Astrocyte (in vitro differentiated cells and primary cell): ENCODE results near the gene STAB1. TPM values are rescaled to one million over a fixed set of nuclear protein-coding genes. Genes with fewer than 3 reads are reported as not detected.

Experiments
- DNase-seq: peaks from one replicate; pipeline ENCODE4 v3.0.0-alpha.2; 2010; ENCODE audit warnings: low read depth
- FAIRE-seq: peaks from 2 replicates; lab custom pipeline; 2011; peaks lifted over from hg19 to GRCh38; lab: Jason Lieb, UNC
- H2AFZ ChIP-seq: 2 replicates; pipeline ENCODE4 v1.6.0; 2012; ENCODE audit warnings: low read depth, low read length, inconsistent platforms
- H3K27ac ChIP-seq: 2 replicates; pipeline ENCODE4 v1.5.1; 2011; ENCODE audit warnings: low read depth, low read length, inconsistent platforms
- H3K27me3 ChIP-seq: 2 replicates; pipeline ENCODE4 v1.6.0; 2011; ENCODE audit warnings: low read length, inconsistent platforms; ENCODE audit not compliant: insufficient read depth
- H3K36me3 ChIP-seq: 2 replicates; pipeline ENCODE4 v1.5.1; 2011; ENCODE audit warnings: low read length, inconsistent platforms; ENCODE audit not compliant: insufficient read depth
- H3K4me1 ChIP-seq: 2 replicates; pipeline ENCODE4 v1.5.1; 2011; ENCODE audit warnings: low read length, inconsistent platforms; ENCODE audit not compliant: insufficient read depth
- H3K4me2 ChIP-seq: 2 replicates; pipeline ENCODE4 v1.6.0; 2012; ENCODE audit warnings: low read length, inconsistent platforms
- H3K4me3 ChIP-seq: 2 replicates; pipeline ENCODE4 v1.5.1; 2011; ENCODE audit warnings: low read depth, mild to moderate bottlenecking, low read length, inconsistent platforms; ENCODE audit not compliant: insufficient read depth
- H3K79me2 ChIP-seq: 2 replicates; pipeline ENCODE4 v1.6.0; 2012; ENCODE audit warnings: mild to moderate bottlenecking, low read length, inconsistent platforms; ENCODE audit not compliant: insufficient read depth
- H3K9ac ChIP-seq: 2 replicates; pipeline ENCODE4 v1.6.0; 2012; ENCODE audit warnings: mild to moderate bottlenecking, low read length, inconsistent platforms
- H3K9me3 ChIP-seq: 2 replicates; pipeline ENCODE4 v1.5.1; 2012; ENCODE audit warnings: low read depth, mild to moderate bottlenecking, low read length, inconsistent platforms; ENCODE audit not compliant: insufficient read depth
- H4K20me1 ChIP-seq: 2 replicates; pipeline ENCODE4 v1.6.0; 2012; ENCODE audit warnings: low read length, inconsistent platforms; ENCODE audit not compliant: insufficient read depth
- H3K27ac Mint-ChIP-seq: one replicate; pipeline ENCODE4 v1.8.0; 2021; ENCODE audit warnings: mild to moderate bottlenecking, mixed read lengths; ENCODE audit not compliant: unreplicated experiment
- H3K27me3 Mint-ChIP-seq: one replicate; pipeline ENCODE4 v1.8.0; 2021; ENCODE audit warnings: low read depth, mixed read lengths; ENCODE audit not compliant: unreplicated experiment
- H3K36me3 Mint-ChIP-seq: one replicate; pipeline ENCODE4 v1.8.0; 2021; ENCODE audit warnings: low read depth, mixed read lengths; ENCODE audit not compliant: unreplicated experiment
- H3K4me1 Mint-ChIP-seq: one replicate; pipeline ENCODE4 v1.8.0; 2021; ENCODE audit warnings: low read depth, mixed read lengths; ENCODE audit not compliant: unreplicated experiment
- H3K4me3 Mint-ChIP-seq: one replicate; pipeline ENCODE4 v1.8.0; 2021; ENCODE audit warnings: mild to moderate bottlenecking, moderate library complexity, mixed read lengths; ENCODE audit not compliant: unreplicated experiment
- H3K9me3 Mint-ChIP-seq: one replicate; pipeline ENCODE4 v1.8.0; 2021; ENCODE audit warnings: mild to moderate bottlenecking, mixed read lengths; ENCODE audit not compliant: unreplicated experiment
- EZH2 ChIP-seq: IDR thresholded peaks from 2 replicates; pipeline ENCODE4 v1.6.1; 2012; ENCODE audit warnings: mild to moderate bottlenecking, low read length, inconsistent platforms; ENCODE audit not compliant: insufficient read depth
- total RNA-seq: library from RNA; stranded (reverse); gene quantifications from 2 replicates; pipeline ENCODE4 v1.2.1, GENCODE V29; 2021
- TF ChIP-seq, protein P1 (sequence below): IDR thresholded peaks from 2 replicates; pipeline ENCODE4 v1.5.1; 2011; ENCODE audit warnings: low read depth, mild to moderate bottlenecking, inconsistent platforms, low read length, moderate library complexity; ENCODE audit not compliant: insufficient read depth

The STAB1 gene
- total RNA-seq, 1 donor from 2014 or later: 0.39 TPM

DNA sequence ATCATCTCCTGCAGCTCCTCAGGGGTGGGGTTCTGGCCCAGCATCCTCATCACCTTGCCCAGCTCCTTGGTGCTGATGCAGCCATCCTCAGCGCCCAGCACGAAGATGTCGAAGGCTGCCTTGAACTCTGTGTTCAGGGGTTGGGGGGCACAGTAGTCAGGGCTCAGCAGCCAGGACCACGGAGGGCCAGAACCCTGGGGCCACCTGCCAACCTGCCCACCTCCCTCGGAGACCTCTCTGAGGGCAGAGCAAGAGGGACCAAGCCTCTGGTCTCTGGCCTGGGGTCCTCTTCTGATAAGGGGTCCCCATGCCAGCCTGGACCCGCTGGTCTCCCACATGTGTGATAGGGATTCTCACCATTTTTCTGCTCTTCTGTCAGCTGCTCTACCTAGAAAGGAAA is 43.0 kb upstream of the STAB1 start:
- H3K4me3 ChIP-seq: no peak overlapping the region
- H3K4me3 Mint-ChIP-seq: no peak overlapping the region
- DNase-seq: no peak
- no peaks in the 10 kb centered on the region for H3K9me3 Mint-ChIP-seq
- H3K36me3 Mint-ChIP-seq: peaks cover 4% of the 10 kb centered on the region
- H3K27ac Mint-ChIP-seq: no peak overlapping the region
- H3K9ac ChIP-seq: no peak overlapping the region
- no peaks in the 10 kb centered on the region for H3K27me3 ChIP-seq
- TF ChIP-seq, protein P1, sequence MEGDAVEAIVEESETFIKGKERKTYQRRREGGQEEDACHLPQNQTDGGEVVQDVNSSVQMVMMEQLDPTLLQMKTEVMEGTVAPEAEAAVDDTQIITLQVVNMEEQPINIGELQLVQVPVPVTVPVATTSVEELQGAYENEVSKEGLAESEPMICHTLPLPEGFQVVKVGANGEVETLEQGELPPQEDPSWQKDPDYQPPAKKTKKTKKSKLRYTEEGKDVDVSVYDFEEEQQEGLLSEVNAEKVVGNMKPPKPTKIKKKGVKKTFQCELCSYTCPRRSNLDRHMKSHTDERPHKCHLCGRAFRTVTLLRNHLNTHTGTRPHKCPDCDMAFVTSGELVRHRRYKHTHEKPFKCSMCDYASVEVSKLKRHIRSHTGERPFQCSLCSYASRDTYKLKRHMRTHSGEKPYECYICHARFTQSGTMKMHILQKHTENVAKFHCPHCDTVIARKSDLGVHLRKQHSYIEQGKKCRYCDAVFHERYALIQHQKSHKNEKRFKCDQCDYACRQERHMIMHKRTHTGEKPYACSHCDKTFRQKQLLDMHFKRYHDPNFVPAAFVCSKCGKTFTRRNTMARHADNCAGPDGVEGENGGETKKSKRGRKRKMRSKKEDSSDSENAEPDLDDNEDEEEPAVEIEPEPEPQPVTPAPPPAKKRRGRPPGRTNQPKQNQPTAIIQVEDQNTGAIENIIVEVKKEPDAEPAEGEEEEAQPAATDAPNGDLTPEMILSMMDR: no peak
- no peak for TF ChIP-seq EZH2
- peaks cover 23% of the 10 kb centered on the region for H3K4me1 ChIP-seq
- H3K36me3 ChIP-seq: no peaks in the 10 kb centered on the region
- H3K4me2 ChIP-seq: no peak overlapping the region
- H3K9me3 ChIP-seq: no peaks in the 10 kb centered on the region
- no peak for FAIRE-seq
- H4K20me1 ChIP-seq: peaks cover 10% of the 10 kb centered on the region
- H2AFZ ChIP-seq: no peak overlapping the region
- no peak overlapping the region for H3K27ac ChIP-seq
- peaks cover 18% of the 10 kb centered on the region for H3K4me1 Mint-ChIP-seq
- H3K79me2 ChIP-seq: peaks cover 21% of the 10 kb centered on the region
- peaks cover 6% of the 10 kb centered on the region for H3K27me3 Mint-ChIP-seq

DNA sequence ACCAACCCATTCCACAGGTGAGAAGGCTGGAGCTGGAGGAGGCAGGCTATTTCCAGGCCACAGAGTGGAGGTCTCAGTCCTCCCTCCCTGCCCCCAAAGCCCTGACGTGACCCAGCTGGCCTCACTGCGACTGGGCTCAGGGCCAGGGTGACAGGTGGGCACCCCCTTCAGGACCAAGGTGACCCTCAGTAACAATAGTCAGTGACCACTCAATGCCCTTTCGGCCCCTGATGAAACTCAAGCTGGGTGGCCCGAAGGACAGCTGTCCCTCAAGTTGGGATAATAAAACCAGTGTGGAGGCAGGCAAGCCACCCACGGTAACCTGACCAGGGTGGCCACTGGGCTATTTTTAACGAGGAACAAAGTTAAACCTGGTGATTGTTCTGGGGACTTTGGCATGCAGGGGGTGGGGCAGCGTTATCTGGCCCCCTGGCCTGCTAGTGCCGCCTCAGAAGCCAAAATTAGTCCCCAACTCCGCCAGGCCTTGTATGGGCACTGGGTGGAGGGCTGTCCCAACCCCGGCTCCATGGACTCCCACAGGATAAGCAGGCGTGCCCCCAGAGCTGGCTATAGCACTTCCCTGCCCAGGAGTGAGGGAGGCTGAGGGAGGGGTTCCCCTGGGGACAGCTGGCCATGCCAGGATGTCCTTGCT is 42.4 kb upstream of the STAB1 start:
- H3K36me3 ChIP-seq: peaks cover 1% of the 10 kb centered on the region
- peaks cover 6% of the 10 kb centered on the region for H3K27me3 Mint-ChIP-seq
- no peak overlapping the region for H3K4me3 ChIP-seq
- no peaks in the 10 kb centered on the region for H3K9me3 Mint-ChIP-seq
- H3K27ac ChIP-seq: no peak overlapping the region
- no peak overlapping the region for H3K4me2 ChIP-seq
- H3K27ac Mint-ChIP-seq: no peak overlapping the region
- H3K4me1 Mint-ChIP-seq: peaks cover 19% of the 10 kb centered on the region
- peaks cover 4% of the 10 kb centered on the region for H3K36me3 Mint-ChIP-seq
- no peak for FAIRE-seq
- H3K4me1 ChIP-seq: peaks cover 27% of the 10 kb centered on the region
- no peak for DNase-seq
- H3K4me3 Mint-ChIP-seq: no peak overlapping the region
- H3K79me2 ChIP-seq: peaks cover 27% of the 10 kb centered on the region
- H3K27me3 ChIP-seq: no peaks in the 10 kb centered on the region
- H3K9me3 ChIP-seq: no peaks in the 10 kb centered on the region
- no peak overlapping the region for H2AFZ ChIP-seq
- TF ChIP-seq EZH2: no peak
- TF ChIP-seq, protein P1: no peak
- peaks cover 16% of the 10 kb centered on the region for H4K20me1 ChIP-seq
- no peak overlapping the region for H3K9ac ChIP-seq
